Measurements from ENCODE around the gene ACTR1B.
"Not testable (repeated sequence)": the region's sequence is repeated elsewhere in the genome, so short reads cannot be mapped to it uniquely, and the experiment has no call there.

GRCh38 chr2:97615746-97616145 lies 48.1 kb downstream of the ACTR1B start:
- not testable (repeated sequence) for TF ChIP-seq ZC3H10 (CRISPR knock-in tag; IDR thresholded peaks at IDR 0.05); ZFP3 (CRISPR knock-in tag; IDR thresholded peaks at IDR 0.05); ARNTL (CRISPR knock-in tag; IDR thresholded peaks at IDR 0.05; ENCODE audit: borderline replicate concordance, low read depth); ZFP30 (CRISPR knock-in tag; IDR thresholded peaks at IDR 0.05)
- TF ChIP-seq, protein P1, sequence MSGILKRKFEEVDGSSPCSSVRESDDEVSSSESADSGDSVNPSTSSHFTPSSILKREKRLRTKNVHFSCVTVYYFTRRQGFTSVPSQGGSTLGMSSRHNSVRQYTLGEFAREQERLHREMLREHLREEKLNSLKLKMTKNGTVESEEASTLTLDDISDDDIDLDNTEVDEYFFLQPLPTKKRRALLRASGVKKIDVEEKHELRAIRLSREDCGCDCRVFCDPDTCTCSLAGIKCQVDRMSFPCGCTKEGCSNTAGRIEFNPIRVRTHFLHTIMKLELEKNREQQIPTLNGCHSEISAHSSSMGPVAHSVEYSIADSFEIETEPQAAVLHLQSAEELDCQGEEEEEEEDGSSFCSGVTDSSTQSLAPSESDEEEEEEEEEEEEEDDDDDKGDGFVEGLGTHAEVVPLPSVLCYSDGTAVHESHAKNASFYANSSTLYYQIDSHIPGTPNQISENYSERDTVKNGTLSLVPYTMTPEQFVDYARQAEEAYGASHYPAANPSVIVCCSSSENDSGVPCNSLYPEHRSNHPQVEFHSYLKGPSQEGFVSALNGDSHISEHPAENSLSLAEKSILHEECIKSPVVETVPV (CRISPR knock-in tag; IDR thresholded peaks at IDR 0.05), result not testable (repeated sequence)
- TF ChIP-seq, protein P2, sequence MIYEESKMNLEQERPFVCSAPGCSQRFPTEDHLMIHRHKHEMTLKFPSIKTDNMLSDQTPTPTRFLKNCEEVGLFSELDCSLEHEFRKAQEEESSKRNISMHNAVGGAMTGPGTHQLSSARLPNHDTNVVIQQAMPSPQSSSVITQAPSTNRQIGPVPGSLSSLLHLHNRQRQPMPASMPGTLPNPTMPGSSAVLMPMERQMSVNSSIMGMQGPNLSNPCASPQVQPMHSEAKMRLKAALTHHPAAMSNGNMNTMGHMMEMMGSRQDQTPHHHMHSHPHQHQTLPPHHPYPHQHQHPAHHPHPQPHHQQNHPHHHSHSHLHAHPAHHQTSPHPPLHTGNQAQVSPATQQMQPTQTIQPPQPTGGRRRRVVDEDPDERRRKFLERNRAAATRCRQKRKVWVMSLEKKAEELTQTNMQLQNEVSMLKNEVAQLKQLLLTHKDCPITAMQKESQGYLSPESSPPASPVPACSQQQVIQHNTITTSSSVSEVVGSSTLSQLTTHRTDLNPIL (CRISPR knock-in tag; IDR thresholded peaks at IDR 0.05; ENCODE audit: low read depth), result not testable (repeated sequence)
